WI38 (cell line): ENCODE measurements around the gene TRIM65.
"Not testable (repeated sequence)": the region's sequence is repeated elsewhere in the genome, so short reads cannot be mapped to it uniquely, and the experiment has no call there.

ENCODE experiments used
- H3K4me3 ChIP-seq: 2 replicates; pipeline ENCODE4 v1.5.1; 2011; ENCODE audit warnings: low read depth, mild to moderate bottlenecking, control low read depth, low read length
- CTCF ChIP-seq: IDR thresholded peaks from 2 replicates; pipeline ENCODE4 v1.5.1; 2012; ENCODE audit warnings: low read depth, mild to moderate bottlenecking, control low read depth, low read length

TRIM65 gene

GRCh38 chr17:75873587-75874322 lies 23.0 kb downstream of the TRIM65 start:
- TF ChIP-seq CTCF, result no peak
- H3K4me3 ChIP-seq, result no peak overlapping the region

- no peak for TF ChIP-seq CTCF
- H3K4me3 ChIP-seq, result no peak overlapping the region
Measured at GRCh38 chr17:75872434-75873351, 24.1 kb downstream of the TRIM65 start.

DNA sequence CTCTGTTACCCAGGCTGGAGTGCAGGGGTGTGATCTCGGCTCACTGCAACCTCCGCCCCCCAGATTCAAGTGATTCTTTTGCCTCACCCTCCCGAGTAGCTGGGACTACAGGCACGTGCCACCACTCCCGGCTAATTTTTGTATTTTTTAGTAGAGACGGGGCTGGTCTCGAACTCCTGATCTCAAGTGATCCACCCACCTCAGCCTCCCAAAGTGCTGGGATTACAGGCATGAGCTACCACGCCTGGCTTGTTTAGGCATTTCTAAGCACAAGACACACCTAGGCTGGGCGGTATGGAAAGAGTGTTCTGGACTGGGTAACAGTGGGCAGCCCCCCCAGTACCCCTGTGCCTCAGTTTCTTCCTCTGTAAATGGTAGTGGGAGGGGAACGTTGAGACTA lies 26.5 kb downstream of the TRIM65 start:
- peak overlapping the region; percentile 51 for H3K4me3 ChIP-seq

DNA sequence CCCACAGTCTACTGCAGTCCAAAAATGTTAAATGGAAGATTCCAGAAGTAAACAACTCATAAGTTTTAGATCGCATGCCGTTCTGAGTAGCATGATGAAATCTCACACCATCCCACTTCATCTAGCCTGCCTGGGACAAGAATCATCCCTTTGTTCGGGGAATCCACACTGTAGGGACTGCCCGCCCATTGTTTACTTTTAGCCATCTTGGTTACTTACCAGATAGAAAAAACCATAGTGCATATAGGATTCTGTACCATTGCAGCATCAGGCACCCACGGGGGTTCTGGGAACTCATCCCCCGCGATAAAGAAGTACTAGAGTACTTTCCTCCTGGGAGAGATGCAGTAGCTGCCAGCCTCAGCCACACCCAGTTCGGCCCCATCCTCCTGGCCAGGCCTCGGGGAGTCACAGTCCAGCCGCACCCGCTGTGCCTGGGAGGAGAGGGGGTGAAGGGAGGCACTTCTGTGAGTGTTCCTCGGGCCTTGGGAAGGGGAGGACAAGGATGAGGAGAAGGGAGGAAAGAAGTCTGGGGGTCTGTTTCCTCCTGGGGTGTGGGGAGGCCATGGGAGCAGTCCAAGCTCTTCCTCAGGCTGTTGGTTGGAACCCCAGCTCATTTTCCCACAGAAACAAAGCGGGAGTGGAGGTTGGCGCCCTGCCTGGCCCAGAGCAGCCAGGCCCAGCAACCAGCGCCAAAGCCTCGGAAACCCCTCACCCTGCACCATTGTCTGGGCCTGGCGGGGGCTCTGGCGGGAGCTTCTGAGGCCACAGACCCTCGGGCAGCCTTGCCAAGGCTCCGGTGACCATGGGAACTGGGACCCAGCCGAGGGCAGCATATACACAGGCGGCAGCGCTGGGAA lies 27.2 kb downstream of the TRIM65 start:
- TF ChIP-seq CTCF, result no peak
- peak overlapping the region; percentile 51 for H3K4me3 ChIP-seq

DNA sequence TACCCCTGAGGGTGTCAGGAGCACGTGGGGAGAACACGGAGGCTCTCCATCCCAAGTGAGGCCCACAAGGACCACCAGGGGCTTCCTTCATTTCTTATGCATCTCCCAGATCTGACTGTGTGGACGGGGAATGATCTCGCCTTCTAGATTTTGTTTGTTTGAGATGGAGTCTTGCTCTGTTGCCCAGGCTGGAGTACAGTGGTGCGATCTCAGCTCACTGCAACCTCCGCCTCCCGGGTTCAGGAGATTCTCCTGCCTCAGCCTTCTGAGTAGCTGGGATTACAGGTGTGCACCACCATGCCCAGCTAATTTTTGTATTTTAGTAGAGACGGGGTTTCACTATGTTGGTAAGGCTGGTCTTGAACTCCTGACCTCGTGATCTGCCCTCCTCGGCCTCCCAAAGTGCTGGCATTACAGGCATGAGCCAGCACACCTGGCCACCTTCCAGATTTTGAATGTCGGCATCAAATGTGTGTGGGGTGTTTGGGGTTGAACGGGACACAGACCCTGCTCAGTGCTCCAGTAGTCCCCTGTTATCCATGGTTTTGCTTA lies 27.9 kb downstream of the TRIM65 start:
- H3K4me3 ChIP-seq, result peak overlapping the region; percentile 51

DNA sequence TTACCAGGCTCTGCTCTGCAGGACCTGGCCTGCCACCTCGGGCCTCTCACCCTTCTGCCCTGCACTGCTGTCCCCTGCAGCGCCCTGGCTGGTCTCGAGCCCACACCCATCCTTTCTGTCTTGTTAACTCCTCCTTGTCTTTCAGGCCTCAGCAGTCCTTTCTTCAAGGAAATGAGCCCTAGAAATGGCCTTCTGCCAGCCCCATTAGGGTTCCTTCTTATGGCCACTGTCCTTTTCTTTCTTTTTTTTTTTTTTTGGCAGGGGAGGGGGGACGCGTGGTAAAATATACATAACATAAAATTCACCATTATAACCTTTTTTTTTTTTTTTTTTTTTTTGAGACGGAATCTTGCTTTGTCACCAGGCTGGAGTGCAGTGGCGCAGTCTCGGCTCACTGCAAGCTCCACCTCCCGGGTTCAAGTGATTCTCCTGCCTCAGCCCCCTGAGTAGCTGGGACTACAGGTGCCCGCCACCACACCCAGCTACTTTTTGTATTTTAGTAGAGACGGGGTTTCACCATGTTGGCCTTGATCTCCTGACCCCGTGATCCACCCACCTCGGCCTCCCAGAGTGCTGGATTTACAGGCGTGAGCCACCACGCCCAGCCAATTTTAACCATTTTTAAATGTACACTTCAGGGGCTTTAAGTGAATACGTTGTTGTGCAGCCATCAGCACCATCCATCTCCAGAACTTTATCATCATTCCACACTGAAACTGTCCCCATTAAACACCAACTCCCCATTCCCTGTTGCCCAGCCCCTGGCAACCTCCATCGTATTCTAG lies 31.2 kb downstream of the TRIM65 start:
- H3K4me3 ChIP-seq, result not testable (repeated sequence)

DNA sequence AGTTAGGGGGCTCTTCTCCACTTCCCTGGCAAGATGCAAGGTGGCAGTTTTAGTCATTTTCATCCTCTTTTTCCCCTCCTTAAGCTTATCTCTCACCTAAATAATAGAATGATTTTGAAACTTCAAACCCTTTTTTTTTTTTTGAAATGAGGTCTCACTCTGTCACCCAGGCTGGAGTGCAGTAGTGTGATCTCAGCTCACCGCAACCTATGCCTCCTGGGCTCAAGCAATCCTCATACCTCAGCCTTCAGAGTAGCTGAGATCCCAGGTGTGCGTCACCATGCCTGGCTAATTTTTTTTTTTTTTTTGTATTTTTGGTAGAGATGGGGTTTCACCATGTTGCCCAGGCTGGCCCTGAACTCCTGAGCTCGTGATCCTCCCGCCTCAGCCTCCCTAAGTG lies 31.9 kb downstream of the TRIM65 start:
- H3K4me3 ChIP-seq, result not testable (repeated sequence)

GRCh38 chr17:75864448-75864871 lies 32.3 kb downstream of the TRIM65 start:
- no peak for TF ChIP-seq CTCF
- H3K4me3 ChIP-seq, result no peak overlapping the region
